ENCODE data around the gene GH2.
"Not testable (repeated sequence)": the region's sequence is repeated elsewhere in the genome, so short reads cannot be mapped to it uniquely, and the experiment has no call there.

The GH2 gene

GRCh38 chr17:63911657-63912100 lies 29.9 kb upstream of the GH2 start:
- peak in 7 of 58 donors; percentile 6 to 42 (median 15) for DNase-seq

- no peak for DNase-seq
These were observed 29.4 kb upstream of the GH2 start, which contains the start of gene CSHL1 for GRCh38 chr17:63911041-63911635. CSHL1 (minus strand) TSS chr17:63911258; CDS start chr17:63911196, 62 bp downstream.

GRCh38 chr17:63910096-63910495 lies 28.4 kb upstream of the GH2 start:
- no peak for DNase-seq

- not testable (repeated sequence) for DNase-seq
These were observed 27.8 kb upstream of the GH2 start for GRCh38 chr17:63909586-63909985.

- DNase-seq, result not testable (repeated sequence)
These were observed 25.5 kb upstream of the GH2 start for GRCh38 chr17:63907161-63907778.

- DNase-seq, result not testable (repeated sequence)
These were observed 23.1 kb upstream of the GH2 start for GRCh38 chr17:63904796-63905195.

GRCh38 chr17:63903787-63904201 lies 22.1 kb upstream of the GH2 start:
- peak in 1 of 58 donors; percentile 2 for DNase-seq

GRCh38 chr17:63901971-63902370 lies 20.2 kb upstream of the GH2 start:
- not testable (repeated sequence) for DNase-seq

GRCh38 chr17:63898899-63899798 lies 17.4 kb upstream of the GH2 start:
- not testable (repeated sequence) for DNase-seq

- DNase-seq, result not testable (repeated sequence)
These were observed 15.0 kb upstream of the GH2 start, which contains the start of gene CSH1 for GRCh38 chr17:63896524-63897354. CSH1 (minus strand) TSS chr17:63896574; CDS start chr17:63896511, 63 bp downstream.

GRCh38 chr17:63894821-63895220 lies 13.1 kb upstream of the GH2 start:
- not testable (repeated sequence) for DNase-seq

GRCh38 chr17:63894021-63894420 lies 12.3 kb upstream of the GH2 start:
- not testable (repeated sequence) for DNase-seq

GRCh38 chr17:63892316-63893037 lies 10.7 kb upstream of the GH2 start:
- DNase-seq, result not testable (repeated sequence)

GRCh38 chr17:63889026-63889848 lies 7.5 kb upstream of the GH2 start:
- peak in 15 of 58 donors; percentile 1 to 31 (median 9) for DNase-seq

GRCh38 chr17:63885119-63885518 lies 3.4 kb upstream of the GH2 start:
- DNase-seq, result not testable (repeated sequence)

GRCh38 chr17:63882626-63883126 lies 932 bp upstream of the GH2 start:
- DNase-seq, result not testable (repeated sequence)

- not testable (repeated sequence) for DNase-seq
These were observed 407 bp downstream of the GH2 start for GRCh38 chr17:63881337-63881736.

- DNase-seq, result no peak
These were observed 1.0 kb downstream of the GH2 start for GRCh38 chr17:63880706-63881105.

GRCh38 chr17:63878413-63878812 lies 3.3 kb downstream of the GH2 start:
- DNase-seq, result not testable (repeated sequence)
